Measurements from ENCODE around the gene NEURL1B.
A peak's percentile ranks its signal among the peaks of the same experiment; 100 is the strongest.

Gene NEURL1B

GRCh38 chr5:172690258-172691075 lies 49.4 kb downstream of the NEURL1B start:
- Histone ChIP-seq H4K91ac (ENCODE audit: low read length) (no peak overlapping the region), H3K9ac (ENCODE audit: low read length) (no peak overlapping the region), H2BK15ac (ENCODE audit: low read depth, poor library complexity, severe bottlenecking) (no peak overlapping the region), H3K79me1 (replicated peaks; ENCODE audit: low read length, poor library complexity, severe bottlenecking) (no peaks in the 10 kb centered on the region), H4K8ac (ENCODE audit: low read length) (no peak overlapping the region), H3K27me3 (ENCODE audit: control insufficient read depth in 1 of 2, insufficient read depth in 1 of 2, low read length in 2 of 2) (peaks cover 0 to 11% of the 10 kb centered on the region in 2 experiments), H3K36me3 (ENCODE audit: control insufficient read depth in 1 of 2, insufficient read depth in 2 of 2, low read depth in 1 of 2, low read length in 2 of 2) (no peaks in the 10 kb centered on the region), H3K4ac (ENCODE audit: low read depth in 1 of 2, low read length in 2 of 2) (no peak overlapping the region), H3K18ac (ENCODE audit: low read depth in 1 of 2, low read length in 2 of 2) (peak overlapping the region; percentile 40 to 77), H2BK12ac (ENCODE audit: low read length in 2 of 2) (peak overlapping the region in 1 of 2 experiments; percentile 21), H3K4me1 (ENCODE audit: control insufficient read depth, insufficient read depth, low read depth, low read length) (peaks cover 3% of the 10 kb centered on the region), H3K4me2 (ENCODE audit: low read length, poor library complexity, severe bottlenecking) (no peak overlapping the region), H2BK120ac (ENCODE audit: low read depth, low read length) (no peak overlapping the region), H2AK5ac (ENCODE audit: low read length, severe bottlenecking) (no peak overlapping the region), H3K4me3 (ENCODE audit: insufficient read depth in 1 of 2, low read depth in 1 of 2, low read length in 2 of 2) (no peak overlapping the region), H2BK5ac (ENCODE audit: low read depth, low read length, poor library complexity, severe bottlenecking) (no peak overlapping the region), H3K23ac (ENCODE audit: low read length in 2 of 2) (no peak overlapping the region), H3K9me3 (ENCODE audit: control insufficient read depth, low read length) (no peaks in the 10 kb centered on the region), H3K27ac (ENCODE audit: low read length, poor library complexity, severe bottlenecking) (no peak overlapping the region), H3K14ac (ENCODE audit: low read length in 2 of 2) (peak overlapping the region in 1 of 2 experiments; percentile 44), H2AFZ (ENCODE audit: low read depth, low read length) (no peak overlapping the region)
- DNase-seq: no peak
- WGBS: 97% methylated on average over 24 of the region's 24 CpGs

DNA sequence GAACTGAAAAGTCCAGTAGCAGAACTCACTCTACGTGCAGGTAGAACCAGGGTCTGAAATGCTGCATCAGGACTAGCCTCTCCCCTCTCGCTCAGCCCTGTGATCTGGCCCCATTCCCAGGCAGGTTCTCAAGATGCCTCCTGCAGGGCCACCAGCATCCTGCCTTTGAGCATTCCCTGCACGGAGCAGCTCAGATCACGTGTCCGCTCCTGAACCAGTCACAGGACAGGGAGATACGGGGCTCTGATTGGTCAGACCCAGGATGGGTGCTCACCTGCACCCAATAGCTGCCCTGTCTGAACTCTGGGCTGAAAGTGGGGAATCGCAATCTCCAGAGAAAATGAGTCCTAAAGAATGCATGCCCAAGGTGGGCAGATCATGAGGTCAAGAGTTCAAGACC lies 50.8 kb downstream of the NEURL1B start:
- no peak overlapping the region for H2BK12ac ChIP-seq (ENCODE audit: low read length in 2 of 2)
- no peak overlapping the region for H3K9ac ChIP-seq (ENCODE audit: low read length)
- no peak overlapping the region for H3K4me2 ChIP-seq (ENCODE audit: low read length, poor library complexity, severe bottlenecking)
- H2BK120ac ChIP-seq (ENCODE audit: low read depth, low read length): no peak overlapping the region
- H2BK15ac ChIP-seq (ENCODE audit: low read depth, poor library complexity, severe bottlenecking): no peak overlapping the region
- H4K8ac ChIP-seq (ENCODE audit: low read length): no peak overlapping the region
- WGBS: 92% methylated on average over 7 of the region's 7 CpGs
- H2AFZ ChIP-seq (ENCODE audit: low read depth, low read length): no peak overlapping the region
- no peaks in the 10 kb centered on the region for H3K79me1 ChIP-seq (replicated peaks; ENCODE audit: low read length, poor library complexity, severe bottlenecking)
- H3K27me3 ChIP-seq (ENCODE audit: control insufficient read depth in 1 of 2, insufficient read depth in 1 of 2, low read length in 2 of 2): peaks cover 3 to 11% of the 10 kb centered on the region in 2 experiments
- H3K4me1 ChIP-seq (ENCODE audit: control insufficient read depth, insufficient read depth, low read depth, low read length): peaks cover 3% of the 10 kb centered on the region
- H2AK5ac ChIP-seq (ENCODE audit: low read length, severe bottlenecking): no peak overlapping the region
- no peak overlapping the region for H3K27ac ChIP-seq (ENCODE audit: low read length, poor library complexity, severe bottlenecking)
- H3K4ac ChIP-seq (ENCODE audit: low read depth in 1 of 2, low read length in 2 of 2): no peak overlapping the region
- H3K36me3 ChIP-seq (ENCODE audit: control insufficient read depth in 1 of 2, insufficient read depth in 2 of 2, low read depth in 1 of 2, low read length in 2 of 2): no peaks in the 10 kb centered on the region
- H3K9me3 ChIP-seq (ENCODE audit: control insufficient read depth, low read length): no peaks in the 10 kb centered on the region
- H2BK5ac ChIP-seq (ENCODE audit: low read depth, low read length, poor library complexity, severe bottlenecking): no peak overlapping the region
- H3K18ac ChIP-seq (ENCODE audit: low read depth in 1 of 2, low read length in 2 of 2): no peak overlapping the region
- no peak overlapping the region for H3K14ac ChIP-seq (ENCODE audit: low read length in 2 of 2)
- H4K91ac ChIP-seq (ENCODE audit: low read length): no peak overlapping the region
- no peak overlapping the region for H3K4me3 ChIP-seq (ENCODE audit: insufficient read depth in 1 of 2, low read depth in 1 of 2, low read length in 2 of 2)
- no peak for DNase-seq
- H3K23ac ChIP-seq (ENCODE audit: low read length in 2 of 2): peak overlapping the region in 1 of 2 experiments; percentile 18

DNA sequence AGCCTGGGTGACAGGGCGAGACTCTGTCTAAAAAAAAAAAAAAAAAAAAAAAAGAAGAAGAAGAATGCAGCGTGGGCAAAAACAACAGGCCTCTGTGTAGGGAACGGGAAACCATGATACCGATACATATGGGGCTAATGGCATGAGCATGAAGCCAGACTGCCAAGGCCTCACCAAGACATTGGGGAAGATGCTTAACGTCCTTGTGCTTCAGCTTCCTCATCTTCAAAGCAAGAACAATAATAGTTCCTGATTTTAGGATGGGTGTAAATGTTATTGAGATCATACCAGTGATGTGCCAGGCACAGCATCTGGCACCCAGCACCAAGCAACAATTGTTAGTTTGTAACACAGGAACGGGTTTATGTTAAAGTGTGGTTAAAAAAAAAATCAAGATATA lies 51.4 kb downstream of the NEURL1B start:
- Histone ChIP-seq H3K23ac (ENCODE audit: low read length in 2 of 2) (no peak overlapping the region), H2BK120ac (ENCODE audit: low read depth, low read length) (no peak overlapping the region), H2BK15ac (ENCODE audit: low read depth, poor library complexity, severe bottlenecking) (no peak overlapping the region), H3K14ac (ENCODE audit: low read length in 2 of 2) (no peak overlapping the region), H3K9me3 (ENCODE audit: control insufficient read depth, low read length) (no peaks in the 10 kb centered on the region), H2BK5ac (ENCODE audit: low read depth, low read length, poor library complexity, severe bottlenecking) (no peak overlapping the region), H3K27ac (ENCODE audit: low read length, poor library complexity, severe bottlenecking) (no peak overlapping the region), H4K91ac (ENCODE audit: low read length) (no peak overlapping the region), H3K4ac (ENCODE audit: low read depth in 1 of 2, low read length in 2 of 2) (no peak overlapping the region), H3K4me2 (ENCODE audit: low read length, poor library complexity, severe bottlenecking) (no peak overlapping the region), H2AK5ac (ENCODE audit: low read length, severe bottlenecking) (no peak overlapping the region), H3K4me3 (ENCODE audit: insufficient read depth in 1 of 2, low read depth in 1 of 2, low read length in 2 of 2) (no peak overlapping the region), H3K4me1 (ENCODE audit: control insufficient read depth, insufficient read depth, low read depth, low read length) (peaks cover 7% of the 10 kb centered on the region), H3K9ac (ENCODE audit: low read length) (no peak overlapping the region), H3K18ac (ENCODE audit: low read depth in 1 of 2, low read length in 2 of 2) (no peak overlapping the region), H4K8ac (ENCODE audit: low read length) (no peak overlapping the region), H3K27me3 (ENCODE audit: control insufficient read depth in 1 of 2, insufficient read depth in 1 of 2, low read length in 2 of 2) (peaks cover 3 to 11% of the 10 kb centered on the region in 2 experiments), H2AFZ (ENCODE audit: low read depth, low read length) (no peak overlapping the region), H2BK12ac (ENCODE audit: low read length in 2 of 2) (no peak overlapping the region), H3K79me1 (replicated peaks; ENCODE audit: low read length, poor library complexity, severe bottlenecking) (no peaks in the 10 kb centered on the region), H3K36me3 (ENCODE audit: control insufficient read depth in 1 of 2, insufficient read depth in 2 of 2, low read depth in 1 of 2, low read length in 2 of 2) (no peaks in the 10 kb centered on the region)
- no peak for DNase-seq
- WGBS: 85% methylated on average over 5 of the region's 6 CpGs

DNA sequence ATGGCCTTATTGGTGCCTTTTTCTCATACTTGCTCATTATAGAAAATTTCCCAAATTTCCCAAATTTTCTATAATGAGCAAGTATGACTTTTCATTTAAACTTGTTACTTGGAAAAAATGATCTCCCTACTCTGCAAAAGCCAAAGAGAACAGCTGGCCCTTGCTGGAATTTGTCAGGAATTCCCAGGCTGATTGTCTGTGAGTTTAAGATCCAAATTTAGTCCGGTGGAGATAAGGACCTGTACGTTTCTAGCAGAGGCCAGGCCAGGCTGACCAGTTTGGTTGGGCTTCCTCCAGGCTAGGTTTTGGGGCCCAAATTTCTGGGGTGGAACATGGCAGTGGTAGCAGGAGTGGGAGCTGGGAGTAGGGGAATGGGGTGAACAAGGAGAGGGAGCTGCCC lies 51.9 kb downstream of the NEURL1B start:
- Histone ChIP-seq H2BK15ac (ENCODE audit: low read depth, poor library complexity, severe bottlenecking) (no peak overlapping the region), H3K4ac (ENCODE audit: low read depth in 1 of 2, low read length in 2 of 2) (no peak overlapping the region), H3K4me3 (ENCODE audit: insufficient read depth in 1 of 2, low read depth in 1 of 2, low read length in 2 of 2) (no peak overlapping the region), H2BK12ac (ENCODE audit: low read length in 2 of 2) (peak overlapping the region; percentile 24 to 86), H2BK120ac (ENCODE audit: low read depth, low read length) (peak overlapping the region; percentile 27), H3K14ac (ENCODE audit: low read length in 2 of 2) (no peak overlapping the region), H2AK5ac (ENCODE audit: low read length, severe bottlenecking) (no peak overlapping the region), H3K9me3 (ENCODE audit: control insufficient read depth, low read length) (no peaks in the 10 kb centered on the region), H4K91ac (ENCODE audit: low read length) (no peak overlapping the region), H3K27ac (ENCODE audit: low read length, poor library complexity, severe bottlenecking) (no peak overlapping the region), H3K79me1 (replicated peaks; ENCODE audit: low read length, poor library complexity, severe bottlenecking) (no peaks in the 10 kb centered on the region), H3K36me3 (ENCODE audit: control insufficient read depth in 1 of 2, insufficient read depth in 2 of 2, low read depth in 1 of 2, low read length in 2 of 2) (no peaks in the 10 kb centered on the region), H4K8ac (ENCODE audit: low read length) (peak overlapping the region; percentile 61), H2BK5ac (ENCODE audit: low read depth, low read length, poor library complexity, severe bottlenecking) (no peak overlapping the region), H2AFZ (ENCODE audit: low read depth, low read length) (no peak overlapping the region), H3K4me2 (ENCODE audit: low read length, poor library complexity, severe bottlenecking) (no peak overlapping the region), H3K9ac (ENCODE audit: low read length) (no peak overlapping the region), H3K23ac (ENCODE audit: low read length in 2 of 2) (no peak overlapping the region), H3K18ac (ENCODE audit: low read depth in 1 of 2, low read length in 2 of 2) (peak overlapping the region in 1 of 2 experiments; percentile 92), H3K27me3 (ENCODE audit: control insufficient read depth in 1 of 2, insufficient read depth in 1 of 2, low read length in 2 of 2) (peaks cover 3 to 11% of the 10 kb centered on the region in 2 experiments), H3K4me1 (ENCODE audit: control insufficient read depth, insufficient read depth, low read depth, low read length) (peaks cover 9% of the 10 kb centered on the region)
- peak; percentile 48 for DNase-seq
- WGBS: 14% methylated on average over 2 of the region's 2 CpGs

All from mesenchymal stem cell (in vitro differentiated cells and primary cell).